BJ (cell line): Measurements from ENCODE around the gene ZNF326. TPM values are rescaled to one million over a fixed set of nuclear protein-coding genes. Genes with fewer than 3 reads are reported as not detected.

Experiments
- CTCF ChIA-PET: fragments of 350-600 bp; formaldehyde crosslinking; extraction: SDS; loops from one replicate; lab custom pipeline; 2021; ENCODE audit warnings: antibody characterized with exemption, inconsistent platforms; lab: Yijun Ruan, JAX
- POLR2A ChIA-PET: fragments of 300-600 bp; sonication (Branson Sonifier 250); formaldehyde crosslinking; extraction: SDS; loops from one replicate; lab custom pipeline; 2021; ENCODE audit warnings: antibody characterized with exemption; lab: Charles Lee
- DNase-seq: peaks from one replicate; pipeline ENCODE4 v3.0.0-alpha.2; 2011; ENCODE audit warnings: low read depth
- H3K27me3 ChIP-seq: 2 replicates; pipeline ENCODE4 v1.6.0; 2011; ENCODE audit warnings: low read length; ENCODE audit not compliant: control insufficient read depth, insufficient read depth
- H3K36me3 ChIP-seq: 2 replicates; pipeline ENCODE4 v1.5.1; 2011; ENCODE audit warnings: low read length; ENCODE audit not compliant: control insufficient read depth, insufficient read depth
- H3K4me3 ChIP-seq: 2 replicates; pipeline ENCODE4 v1.5.1; 2011; ENCODE audit warnings: low read depth, mild to moderate bottlenecking, control low read depth, low read length
- polyA plus RNA-seq: library from polyadenylated mRNA; depleted of rRNA; stranded (reverse); fragments of >200 nt; gene quantifications from 2 replicates; pipeline ENCODE4 v1.2.3, GENCODE V29; 2011
- TF ChIP-seq, protein P1 (sequence below): IDR thresholded peaks from 2 replicates; pipeline ENCODE4 v1.5.1; 2011; ENCODE audit warnings: low read depth, mild to moderate bottlenecking, control low read depth, inconsistent platforms, low read length, moderate library complexity; ENCODE audit not compliant: insufficient read depth

ZNF326 gene
- polyA plus RNA-seq, 1 experiment, result 7.6 TPM

- ChIA-PET CTCF (interaction anchor here (0.6 kb wide), 1 partner anchor 126 kb away, joined by 5 read pairs; no protein-coding TSS in a partner anchor), POLR2A (no interaction called here)
- no peaks in the 10 kb centered on the region for H3K27me3 ChIP-seq
- TF ChIP-seq, protein P1, sequence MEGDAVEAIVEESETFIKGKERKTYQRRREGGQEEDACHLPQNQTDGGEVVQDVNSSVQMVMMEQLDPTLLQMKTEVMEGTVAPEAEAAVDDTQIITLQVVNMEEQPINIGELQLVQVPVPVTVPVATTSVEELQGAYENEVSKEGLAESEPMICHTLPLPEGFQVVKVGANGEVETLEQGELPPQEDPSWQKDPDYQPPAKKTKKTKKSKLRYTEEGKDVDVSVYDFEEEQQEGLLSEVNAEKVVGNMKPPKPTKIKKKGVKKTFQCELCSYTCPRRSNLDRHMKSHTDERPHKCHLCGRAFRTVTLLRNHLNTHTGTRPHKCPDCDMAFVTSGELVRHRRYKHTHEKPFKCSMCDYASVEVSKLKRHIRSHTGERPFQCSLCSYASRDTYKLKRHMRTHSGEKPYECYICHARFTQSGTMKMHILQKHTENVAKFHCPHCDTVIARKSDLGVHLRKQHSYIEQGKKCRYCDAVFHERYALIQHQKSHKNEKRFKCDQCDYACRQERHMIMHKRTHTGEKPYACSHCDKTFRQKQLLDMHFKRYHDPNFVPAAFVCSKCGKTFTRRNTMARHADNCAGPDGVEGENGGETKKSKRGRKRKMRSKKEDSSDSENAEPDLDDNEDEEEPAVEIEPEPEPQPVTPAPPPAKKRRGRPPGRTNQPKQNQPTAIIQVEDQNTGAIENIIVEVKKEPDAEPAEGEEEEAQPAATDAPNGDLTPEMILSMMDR, result no peak
- no peaks in the 10 kb centered on the region for H3K36me3 ChIP-seq
- H3K4me3 ChIP-seq, result no peak overlapping the region
- no peak for DNase-seq
These were observed 41.0 kb upstream of the ZNF326 start for GRCh38 chr1:89953929-89954328.

GRCh38 chr1:89954401-89954800, 40.5 kb upstream of the ZNF326 start:
- ChIA-PET POLR2A (no interaction called here), CTCF (no interaction called here)
- no peaks in the 10 kb centered on the region for H3K27me3 ChIP-seq

GRCh38 chr1:89955311-89956205, 39.4 kb upstream of the ZNF326 start:
- Histone ChIP-seq H3K27me3 (no peaks in the 10 kb centered on the region), H3K4me3 (no peak overlapping the region), H3K36me3 (no peaks in the 10 kb centered on the region)
- ChIA-PET CTCF (interaction anchor here (1.0 kb wide), 1 partner anchor 87 kb away, joined by 6 read pairs; no protein-coding TSS in a partner anchor), POLR2A (no interaction called here)
- no peak for DNase-seq
- TF ChIP-seq, protein P1, result no peak

More at GRCh38 chr1:89954401-89954800, 40.5 kb upstream of the ZNF326 start:
- Histone ChIP-seq H3K36me3 (no peaks in the 10 kb centered on the region), H3K4me3 (no peak overlapping the region)
- TF ChIP-seq, protein P1, result no peak
- DNase-seq, result no peak

DNA sequence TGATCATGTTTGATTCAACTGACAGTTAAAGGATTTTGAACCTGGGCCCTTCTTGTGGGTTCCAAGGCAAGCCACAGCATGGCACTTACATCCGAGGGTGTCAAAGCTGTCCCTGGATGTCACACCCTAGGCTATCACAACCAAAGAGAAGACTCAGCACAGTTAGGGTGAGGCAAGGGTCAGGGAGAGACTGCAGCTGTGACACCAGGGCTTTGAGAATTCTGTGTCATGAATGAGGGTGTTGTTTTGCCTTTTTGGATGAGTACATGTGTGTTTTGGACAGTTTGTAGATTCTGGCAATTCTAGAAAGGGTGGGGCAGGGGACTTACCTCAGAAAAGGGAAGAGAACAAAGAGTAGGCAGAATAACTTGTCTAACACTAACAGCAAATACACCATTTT, 37.8 kb upstream of the ZNF326 start:
- CTCF ChIA-PET, result interaction anchor here (1.0 kb wide), 1 partner anchor 89 kb away, joined by 6 read pairs; no protein-coding TSS in a partner anchor
- TF ChIP-seq, protein P1, result no peak
- POLR2A ChIA-PET, result no interaction called here
- no peak for DNase-seq
- Histone ChIP-seq H3K4me3 (no peak overlapping the region), H3K36me3 (no peaks in the 10 kb centered on the region), H3K27me3 (no peaks in the 10 kb centered on the region)

DNA sequence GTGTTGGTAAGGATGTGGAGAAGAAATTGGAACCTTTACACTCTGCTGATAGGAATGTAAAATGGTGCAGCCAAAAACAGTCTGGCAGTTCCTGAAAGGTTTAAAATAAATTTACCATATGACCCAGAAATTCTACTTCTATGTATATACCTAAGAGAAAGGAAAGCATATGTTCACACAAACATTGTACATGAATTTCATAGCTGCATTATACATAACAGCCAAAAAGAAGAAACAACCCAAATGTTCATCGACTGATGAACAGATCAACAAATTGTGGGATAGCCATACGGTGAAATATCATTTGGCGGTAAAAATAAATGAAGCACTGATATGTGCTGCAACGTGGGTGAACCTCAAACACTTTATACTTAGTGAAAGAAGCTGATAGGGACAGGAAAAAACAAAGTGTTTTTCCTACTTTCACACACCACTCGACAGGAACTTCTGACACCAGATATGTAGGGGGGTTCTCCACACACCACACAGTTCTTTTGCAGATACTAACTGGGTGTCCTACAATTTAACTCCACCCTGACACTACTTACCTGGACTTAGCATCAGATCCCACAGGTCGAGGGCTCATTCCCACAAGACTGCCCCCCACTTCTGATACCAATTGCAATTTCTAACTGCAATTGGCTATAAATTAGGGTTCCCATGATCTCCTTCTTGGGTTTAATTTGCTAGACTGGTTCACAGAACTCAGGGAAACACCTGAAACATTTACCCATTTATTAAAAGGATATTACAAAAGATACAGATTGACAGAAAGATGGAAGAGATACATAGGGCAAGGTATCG, 35.9 kb upstream of the ZNF326 start:
- DNase-seq, result no peak
- Histone ChIP-seq H3K36me3 (no peaks in the 10 kb centered on the region), H3K4me3 (no peak overlapping the region), H3K27me3 (no peaks in the 10 kb centered on the region)
- TF ChIP-seq, protein P1, result no peak
- ChIA-PET POLR2A (no interaction called here), CTCF (interaction anchor here (0.5 kb wide), 1 partner anchor 602 kb away, joined by 3 read pairs; no protein-coding TSS in a partner anchor)
